Uterus (tissue), 2 donors: ENCODE data around the gene PGBD5.

Experiments
- POLR2A ChIP-seq, 2 donors: fragments of 450-650 bp; IDR thresholded peaks; one replicate each; pipeline ENCODE4 v1.6.1; 2016; ENCODE audit warnings: antibody characterized with exemption in 2 of 2, mild to moderate bottlenecking in 1 of 2, moderate library complexity in 1 of 2
- TF ChIP-seq, protein P1 (sequence below), 4 experiments: fragments of 200-600 bp in 2 of 4; fragments of 450-650 bp in 2 of 4; sonication (generic) in 2 of 4; IDR thresholded peaks; one replicate each; pipeline ENCODE4 v1.5.1; 2016 to 2019; ENCODE audit warnings: antibody characterized with exemption in 4 of 4, mild to moderate bottlenecking in 2 of 4, moderate library complexity in 1 of 4

- TF ChIP-seq, protein P1, sequence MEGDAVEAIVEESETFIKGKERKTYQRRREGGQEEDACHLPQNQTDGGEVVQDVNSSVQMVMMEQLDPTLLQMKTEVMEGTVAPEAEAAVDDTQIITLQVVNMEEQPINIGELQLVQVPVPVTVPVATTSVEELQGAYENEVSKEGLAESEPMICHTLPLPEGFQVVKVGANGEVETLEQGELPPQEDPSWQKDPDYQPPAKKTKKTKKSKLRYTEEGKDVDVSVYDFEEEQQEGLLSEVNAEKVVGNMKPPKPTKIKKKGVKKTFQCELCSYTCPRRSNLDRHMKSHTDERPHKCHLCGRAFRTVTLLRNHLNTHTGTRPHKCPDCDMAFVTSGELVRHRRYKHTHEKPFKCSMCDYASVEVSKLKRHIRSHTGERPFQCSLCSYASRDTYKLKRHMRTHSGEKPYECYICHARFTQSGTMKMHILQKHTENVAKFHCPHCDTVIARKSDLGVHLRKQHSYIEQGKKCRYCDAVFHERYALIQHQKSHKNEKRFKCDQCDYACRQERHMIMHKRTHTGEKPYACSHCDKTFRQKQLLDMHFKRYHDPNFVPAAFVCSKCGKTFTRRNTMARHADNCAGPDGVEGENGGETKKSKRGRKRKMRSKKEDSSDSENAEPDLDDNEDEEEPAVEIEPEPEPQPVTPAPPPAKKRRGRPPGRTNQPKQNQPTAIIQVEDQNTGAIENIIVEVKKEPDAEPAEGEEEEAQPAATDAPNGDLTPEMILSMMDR (IDR thresholded peaks at IDR 0.05), result no peak
- no peak for TF ChIP-seq POLR2A (IDR thresholded peaks at IDR 0.05)
These were observed 126.7 kb downstream of the PGBD5 start for GRCh38 chr1:230299191-230300006.
